Epithelial cell of esophagus (primary cell): ENCODE data around the gene ANKRD42.

Experiments
- DNase-seq: peaks from one replicate; pipeline ENCODE4 v3.0.0; 2010; ENCODE audit warnings: low read depth
- H3K4me3 ChIP-seq: 2 replicates; pipeline ENCODE4 v1.5.1; 2011; ENCODE audit warnings: mild to moderate bottlenecking, low read length, control low read depth
- TF ChIP-seq, protein P1 (sequence below): IDR thresholded peaks from 2 replicates; pipeline ENCODE4 v1.5.1; 2011; ENCODE audit warnings: low read depth, mild to moderate bottlenecking, low read length, control low read depth, inconsistent platforms; ENCODE audit not compliant: insufficient read depth; ENCODE audit errors: missing control alignments

Gene ANKRD42

DNA sequence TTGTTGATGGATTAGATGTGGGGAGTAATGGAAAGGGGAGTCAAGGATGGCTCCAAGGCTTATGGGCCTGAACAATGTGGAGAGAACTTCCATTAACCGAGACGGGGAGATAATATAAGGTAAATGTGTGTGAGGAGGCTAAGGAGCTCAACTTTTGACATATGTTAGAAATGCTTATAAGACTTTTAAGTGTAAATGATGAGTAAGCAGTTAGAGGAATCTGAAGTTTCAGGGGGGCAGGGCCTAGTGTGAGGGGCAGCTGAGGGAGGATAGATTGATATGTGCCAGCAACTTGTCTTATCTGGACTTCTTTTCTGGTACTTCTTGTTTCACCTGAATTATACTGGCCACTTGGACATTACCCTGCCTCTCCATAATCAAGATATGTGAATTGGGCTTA, 29.9 kb downstream of the ANKRD42 start:
- DNase-seq = no peak
- no peak overlapping the region for H3K4me3 ChIP-seq
- TF ChIP-seq, protein P1, sequence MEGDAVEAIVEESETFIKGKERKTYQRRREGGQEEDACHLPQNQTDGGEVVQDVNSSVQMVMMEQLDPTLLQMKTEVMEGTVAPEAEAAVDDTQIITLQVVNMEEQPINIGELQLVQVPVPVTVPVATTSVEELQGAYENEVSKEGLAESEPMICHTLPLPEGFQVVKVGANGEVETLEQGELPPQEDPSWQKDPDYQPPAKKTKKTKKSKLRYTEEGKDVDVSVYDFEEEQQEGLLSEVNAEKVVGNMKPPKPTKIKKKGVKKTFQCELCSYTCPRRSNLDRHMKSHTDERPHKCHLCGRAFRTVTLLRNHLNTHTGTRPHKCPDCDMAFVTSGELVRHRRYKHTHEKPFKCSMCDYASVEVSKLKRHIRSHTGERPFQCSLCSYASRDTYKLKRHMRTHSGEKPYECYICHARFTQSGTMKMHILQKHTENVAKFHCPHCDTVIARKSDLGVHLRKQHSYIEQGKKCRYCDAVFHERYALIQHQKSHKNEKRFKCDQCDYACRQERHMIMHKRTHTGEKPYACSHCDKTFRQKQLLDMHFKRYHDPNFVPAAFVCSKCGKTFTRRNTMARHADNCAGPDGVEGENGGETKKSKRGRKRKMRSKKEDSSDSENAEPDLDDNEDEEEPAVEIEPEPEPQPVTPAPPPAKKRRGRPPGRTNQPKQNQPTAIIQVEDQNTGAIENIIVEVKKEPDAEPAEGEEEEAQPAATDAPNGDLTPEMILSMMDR = no peak

DNA sequence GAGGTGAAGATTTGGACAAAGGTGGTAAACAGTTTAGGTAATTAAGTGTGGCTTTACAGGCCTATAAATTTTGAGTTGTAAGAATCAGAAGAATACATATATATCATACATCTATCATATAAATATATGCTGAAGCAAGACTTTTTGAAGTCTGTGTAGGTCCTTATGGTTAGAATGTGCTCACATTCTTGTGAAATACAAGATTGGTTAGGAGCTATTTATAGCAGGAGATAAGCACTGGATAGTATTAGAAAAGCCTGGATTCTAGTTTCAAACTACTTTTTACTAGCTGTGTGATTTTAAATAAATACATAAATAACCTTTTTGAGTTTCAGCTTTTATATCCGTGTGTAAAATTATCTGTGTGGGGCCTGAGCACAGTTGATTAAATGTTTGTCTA, 42.3 kb downstream of the ANKRD42 start:
- no peak overlapping the region for H3K4me3 ChIP-seq
- no peak for DNase-seq
- TF ChIP-seq, protein P1 = no peak

DNA sequence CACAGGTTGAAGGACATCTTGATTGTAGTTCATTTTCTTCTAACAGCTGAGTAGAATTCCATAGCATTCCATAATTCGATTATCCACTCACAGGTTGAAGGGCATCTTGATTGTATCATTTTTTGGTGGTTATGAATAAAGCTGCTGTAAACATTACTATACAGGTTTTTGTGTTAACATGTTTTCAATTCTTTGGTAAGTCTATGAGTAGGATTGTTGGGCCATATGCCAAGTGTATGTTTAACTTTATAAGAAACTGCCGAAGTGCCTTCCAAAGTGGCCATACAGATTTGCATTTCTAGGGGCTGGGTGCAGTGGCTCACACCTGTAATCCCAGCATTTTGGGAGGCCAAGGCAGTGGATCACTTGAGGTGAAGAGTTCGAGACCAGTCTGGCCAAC, 44.6 kb downstream of the ANKRD42 start:
- peak; percentile 52 for DNase-seq
- TF ChIP-seq, protein P1 = no peak

DNA sequence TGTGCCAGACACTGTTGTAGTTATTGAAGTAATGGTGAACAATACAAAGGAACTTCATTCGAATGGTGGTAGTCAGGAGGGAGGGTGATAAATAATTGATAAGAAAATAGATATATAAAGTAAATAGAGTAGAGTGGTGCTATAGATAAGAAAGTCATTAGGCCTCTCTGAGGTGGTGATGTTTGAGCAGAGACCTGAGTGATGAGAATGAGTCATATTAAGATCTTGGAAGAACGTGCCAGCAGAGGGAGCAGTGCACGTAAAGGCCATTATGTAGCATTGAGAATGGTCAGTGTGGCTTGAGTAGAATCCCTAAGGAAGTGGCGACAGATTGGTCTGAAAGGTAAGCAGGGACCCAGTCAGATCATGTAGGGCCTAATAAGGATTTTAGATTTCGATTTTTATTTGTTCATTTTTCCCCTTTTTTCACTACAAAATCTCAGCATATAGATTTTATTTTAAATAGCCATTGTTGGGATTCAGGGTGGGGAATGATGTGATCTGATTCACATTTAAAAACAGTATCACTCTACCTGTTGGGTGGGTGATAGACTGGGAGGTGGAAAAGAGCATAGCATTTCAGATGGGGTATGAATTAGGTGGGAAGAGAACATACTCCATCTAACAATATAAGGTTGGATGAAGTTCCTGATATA, 47.9 kb downstream of the ANKRD42 start:
- no peak overlapping the region for H3K4me3 ChIP-seq
- TF ChIP-seq, protein P1 = peak; percentile 73
- DNase-seq = peak; percentile 76

More for the DNA sequence above, 44.6 kb downstream of the ANKRD42 start:
- no peak overlapping the region for H3K4me3 ChIP-seq

DNA sequence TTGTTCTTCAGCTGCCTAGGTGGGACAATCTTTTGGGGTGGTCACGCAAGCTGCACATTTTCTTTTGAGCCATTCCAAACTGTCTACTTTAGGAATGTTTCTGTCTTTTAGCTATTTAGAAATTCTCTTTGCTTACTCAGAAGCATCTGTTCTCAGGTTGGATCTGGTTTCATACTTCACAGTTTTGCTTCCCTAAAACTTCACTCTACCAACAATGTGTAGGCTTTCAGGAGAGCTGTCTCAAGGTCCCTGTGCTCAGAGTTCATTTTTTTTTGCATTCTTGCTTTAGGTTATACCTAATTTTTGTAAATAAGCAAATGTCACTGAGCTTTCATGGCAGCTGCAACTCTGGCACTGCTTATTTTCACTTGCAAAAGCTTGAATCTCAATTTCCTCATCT, 55.9 kb downstream of the ANKRD42 start:
- DNase-seq = no peak
- TF ChIP-seq, protein P1 = no peak
- no peak overlapping the region for H3K4me3 ChIP-seq

DNA sequence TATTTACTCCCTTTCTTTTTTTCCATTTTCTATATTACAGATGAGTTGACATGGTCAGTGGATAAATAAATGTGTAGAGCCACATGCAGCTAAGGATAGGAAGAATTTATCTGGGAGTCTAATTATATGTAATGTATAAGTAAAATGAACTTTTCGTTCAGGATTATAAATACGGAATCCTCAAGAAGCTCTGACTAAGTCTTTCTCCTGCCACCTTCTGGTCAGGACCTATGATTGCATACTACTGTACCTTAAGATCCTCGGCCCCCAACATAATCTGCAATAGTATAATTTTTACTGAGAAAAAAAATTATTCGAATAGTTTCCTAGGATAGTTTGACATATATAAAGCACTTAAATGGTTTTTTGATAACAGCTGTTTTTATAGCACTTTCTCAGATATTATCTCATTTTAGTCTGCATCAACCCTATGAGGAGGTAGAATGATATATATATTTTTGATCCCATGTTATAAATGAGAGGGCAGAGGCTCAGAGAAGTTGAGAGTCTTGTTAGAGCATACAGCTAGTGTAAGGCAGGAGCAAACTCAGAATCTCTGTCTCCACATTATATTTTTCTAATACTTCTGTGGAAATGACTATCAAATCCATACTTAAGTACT, 56.6 kb downstream of the ANKRD42 start:
- peak; percentile 57 for DNase-seq
- TF ChIP-seq, protein P1 = peak; percentile 75
- H3K4me3 ChIP-seq = no peak overlapping the region

DNA sequence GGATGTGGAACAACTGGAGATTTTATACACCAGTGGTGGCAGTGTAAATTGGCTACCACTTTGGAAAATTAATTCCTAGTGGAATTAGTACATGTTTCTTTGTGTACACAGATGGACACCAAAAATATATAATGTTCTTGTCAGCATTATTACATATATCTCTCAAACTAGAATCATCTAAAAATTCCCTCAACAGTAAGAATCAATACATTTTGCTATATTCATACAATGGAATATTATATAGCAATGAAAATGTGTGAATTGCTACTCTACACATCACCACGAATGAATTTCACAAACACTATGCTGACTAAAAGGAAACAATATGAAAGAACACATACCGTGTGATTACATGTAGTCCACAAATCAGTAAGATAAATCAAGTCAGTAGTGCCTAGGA, 58.8 kb downstream of the ANKRD42 start:
- DNase-seq = no peak
- TF ChIP-seq, protein P1 = no peak
- no peak overlapping the region for H3K4me3 ChIP-seq
